ENCODE data around the gene C9orf85.

Gene C9orf85

GRCh38 chr9:71981944-71982343 is 70.5 kb downstream of the C9orf85 start:
- Histone ChIP-seq H3K9me3 (ENCODE audit: insufficient read depth, low read length) (no peaks in the 10 kb centered on the region), H3K9me2 (replicated peaks; ENCODE audit: insufficient read depth, low read length) (no peaks in the 10 kb centered on the region), H4K20me1 (ENCODE audit: low read depth, low read length) (no peaks in the 10 kb centered on the region), H3K27me3 (ENCODE audit: low read length) (no peaks in the 10 kb centered on the region), H3K27ac (ENCODE audit: low read depth, low read length) (no peak overlapping the region), H3K9ac (ENCODE audit: low read length) (no peak overlapping the region), H3K4me3 (ENCODE audit: insufficient read depth, low read length, poor library complexity, severe bottlenecking) (no peak overlapping the region), H3F3A (ENCODE audit: insufficient read depth) (no peaks in the 10 kb centered on the region), H2AFZ (ENCODE audit: low read depth, low read length, severe bottlenecking) (no peak overlapping the region), H3K36me3 (ENCODE audit: low read length) (no peaks in the 10 kb centered on the region), H3K4me2 (ENCODE audit: low read depth, low read length, poor library complexity, severe bottlenecking) (no peak overlapping the region), H3K79me2 (ENCODE audit: insufficient read depth, low read length) (no peaks in the 10 kb centered on the region)
- no peak for TF ChIP-seq CTCF (IDR thresholded peaks at IDR 0.05; ENCODE audit: insufficient read depth, low read length, poor library complexity, severe bottlenecking)
- TF ChIP-seq EZH2phosphoT487 (conservative IDR thresholded peaks at IDR 0.05; ENCODE audit: low read length) = no peak

GRCh38 chr9:71984403-71984802 is 73.0 kb downstream of the C9orf85 start:
- no peaks in the 10 kb centered on the region for H3K79me2 ChIP-seq (ENCODE audit: insufficient read depth, low read length)
- no peaks in the 10 kb centered on the region for H3K27me3 ChIP-seq (ENCODE audit: low read length)
- no peak overlapping the region for H3K9ac ChIP-seq (ENCODE audit: low read length)
- H3K9me2 ChIP-seq (replicated peaks; ENCODE audit: insufficient read depth, low read length) = no peaks in the 10 kb centered on the region
- no peaks in the 10 kb centered on the region for H3K36me3 ChIP-seq (ENCODE audit: low read length)
- no peaks in the 10 kb centered on the region for H3K9me3 ChIP-seq (ENCODE audit: insufficient read depth, low read length)
- no peak overlapping the region for H3K27ac ChIP-seq (ENCODE audit: low read depth, low read length)
- no peak overlapping the region for H3K4me2 ChIP-seq (ENCODE audit: low read depth, low read length, poor library complexity, severe bottlenecking)
- H3K4me3 ChIP-seq (ENCODE audit: insufficient read depth, low read length, poor library complexity, severe bottlenecking) = no peak overlapping the region
- H4K20me1 ChIP-seq (ENCODE audit: low read depth, low read length) = no peaks in the 10 kb centered on the region
- TF ChIP-seq CTCF (IDR thresholded peaks at IDR 0.05; ENCODE audit: insufficient read depth, low read length, poor library complexity, severe bottlenecking) = no peak
- no peak for TF ChIP-seq EZH2phosphoT487 (conservative IDR thresholded peaks at IDR 0.05; ENCODE audit: low read length)
- no peak overlapping the region for H2AFZ ChIP-seq (ENCODE audit: low read depth, low read length, severe bottlenecking)
- H3F3A ChIP-seq (ENCODE audit: insufficient read depth) = no peaks in the 10 kb centered on the region

- no peaks in the 10 kb centered on the region for H4K20me1 ChIP-seq (ENCODE audit: low read depth, low read length)
- H3K27ac ChIP-seq (ENCODE audit: low read depth, low read length) = no peak overlapping the region
- no peak overlapping the region for H2AFZ ChIP-seq (ENCODE audit: low read depth, low read length, severe bottlenecking)
- no peaks in the 10 kb centered on the region for H3F3A ChIP-seq (ENCODE audit: insufficient read depth)
- H3K9me2 ChIP-seq (replicated peaks; ENCODE audit: insufficient read depth, low read length) = no peaks in the 10 kb centered on the region
- TF ChIP-seq CTCF (IDR thresholded peaks at IDR 0.05; ENCODE audit: insufficient read depth, low read length, poor library complexity, severe bottlenecking) (no peak), EZH2phosphoT487 (conservative IDR thresholded peaks at IDR 0.05; ENCODE audit: low read length) (no peak)
- H3K4me2 ChIP-seq (ENCODE audit: low read depth, low read length, poor library complexity, severe bottlenecking) = no peak overlapping the region
- H3K4me3 ChIP-seq (ENCODE audit: insufficient read depth, low read length, poor library complexity, severe bottlenecking) = no peak overlapping the region
- no peak overlapping the region for H3K9ac ChIP-seq (ENCODE audit: low read length)
- H3K79me2 ChIP-seq (ENCODE audit: insufficient read depth, low read length) = no peaks in the 10 kb centered on the region
- no peaks in the 10 kb centered on the region for H3K36me3 ChIP-seq (ENCODE audit: low read length)
- H3K27me3 ChIP-seq (ENCODE audit: low read length) = no peaks in the 10 kb centered on the region
- H3K9me3 ChIP-seq (ENCODE audit: insufficient read depth, low read length) = no peaks in the 10 kb centered on the region
These were observed 73.4 kb downstream of the C9orf85 start for GRCh38 chr9:71984831-71985281.
